GM12892 (cell line): ENCODE measurements around the gene ADGRA1.

Experiments used
- DNase-seq: peaks from one replicate; pipeline ENCODE4 v3.0.0; 2011; ENCODE audit not compliant: insufficient read length
- FAIRE-seq: peaks from 2 replicates; lab custom pipeline; 2011; peaks lifted over from hg19 to GRCh38; lab: Jason Lieb, UNC
- POLR2A ChIP-seq: IDR thresholded peaks from 2 replicates; pipeline ENCODE4 v1.6.1; 2011; ENCODE audit warnings: low read depth, low read length, control low read depth
- POLR2AphosphoS5 ChIP-seq: IDR thresholded peaks from 2 replicates; pipeline ENCODE4 v1.6.1; 2011; ENCODE audit warnings: low read depth, low read length, control low read depth
- TAF1 ChIP-seq: IDR thresholded peaks from 2 replicates; pipeline ENCODE4 v1.6.1; 2011; ENCODE audit warnings: low read depth, mild to moderate bottlenecking, control low read depth, low read length, borderline replicate concordance

The ADGRA1 gene

DNA sequence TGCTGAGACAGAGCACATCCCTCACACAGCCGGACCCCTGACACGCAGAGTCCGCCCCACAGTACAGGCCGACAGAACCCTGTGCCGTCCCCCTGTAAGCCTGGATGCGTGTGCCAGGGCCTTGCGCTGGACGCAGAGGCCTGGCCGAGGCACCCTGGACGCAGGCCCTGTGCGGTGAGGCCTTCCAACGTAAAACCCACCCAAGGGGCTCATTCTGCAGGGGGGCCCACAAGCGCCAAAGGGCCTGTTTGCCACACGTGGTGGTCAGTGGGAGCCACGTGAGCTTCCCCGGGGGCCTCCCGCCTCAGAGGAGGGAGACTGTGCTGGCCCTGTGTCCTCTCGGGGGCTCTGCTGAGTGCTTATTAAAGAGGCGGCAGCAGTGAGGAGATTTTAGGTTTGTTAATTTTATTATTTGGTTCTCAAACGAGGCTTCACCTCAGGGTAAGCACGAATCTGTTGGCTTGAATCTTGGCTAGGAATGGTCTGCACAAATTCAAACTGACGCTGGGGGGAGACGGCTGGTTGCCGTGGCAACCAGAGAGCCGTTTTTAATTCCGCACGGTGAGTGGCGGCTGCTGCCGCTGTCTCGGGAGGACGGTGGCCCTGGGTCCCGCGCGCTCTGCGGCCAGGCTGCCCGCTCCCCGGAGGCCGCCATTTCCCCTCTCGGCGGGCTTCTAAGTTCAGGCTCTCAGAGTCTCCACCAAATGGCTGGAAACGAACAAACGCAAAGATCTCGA lies 4.9 kb upstream of the ADGRA1 start:
- DNase-seq (no peak), FAIRE-seq (no peak)
- TF ChIP-seq POLR2A (no peak), POLR2AphosphoS5 (no peak), TAF1 (no peak)

DNA sequence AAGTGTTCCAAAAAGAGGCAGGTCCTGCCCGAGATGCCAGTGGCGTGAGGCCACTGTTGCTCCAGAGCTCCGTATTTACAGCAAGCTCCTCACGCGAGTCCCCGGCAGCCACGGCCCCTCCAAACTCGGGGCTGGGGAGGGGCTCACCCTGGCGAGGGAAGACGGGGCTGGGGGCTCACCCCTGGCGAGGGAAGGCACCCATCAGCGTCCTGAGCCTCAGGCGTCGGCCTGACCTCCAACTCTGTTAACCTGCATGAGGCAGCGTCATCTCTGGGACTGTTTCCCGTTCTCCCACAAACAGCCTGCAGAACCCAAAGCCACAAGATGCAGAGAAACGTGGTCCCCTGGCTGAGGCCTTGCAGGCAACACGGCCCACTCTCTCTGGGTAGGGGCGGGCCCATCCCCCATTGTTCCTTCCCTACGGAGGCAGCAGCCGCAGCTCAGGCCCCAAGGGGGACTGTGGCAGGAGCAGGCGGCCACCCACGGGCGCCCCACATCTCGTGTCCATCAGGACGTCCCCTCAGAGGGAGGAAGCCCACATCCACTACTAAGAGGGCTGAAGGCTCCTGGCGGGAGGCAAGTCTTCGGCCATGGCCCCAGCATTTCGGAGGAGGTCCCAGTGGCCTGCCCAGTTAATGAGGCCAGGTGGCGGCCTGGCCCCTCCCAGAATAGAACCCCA lies 4.2 kb upstream of the ADGRA1 start:
- TF ChIP-seq POLR2A = no peak
- no peak for TF ChIP-seq POLR2AphosphoS5
- TF ChIP-seq TAF1 = no peak
- FAIRE-seq (no peak), DNase-seq (no peak)

DNA sequence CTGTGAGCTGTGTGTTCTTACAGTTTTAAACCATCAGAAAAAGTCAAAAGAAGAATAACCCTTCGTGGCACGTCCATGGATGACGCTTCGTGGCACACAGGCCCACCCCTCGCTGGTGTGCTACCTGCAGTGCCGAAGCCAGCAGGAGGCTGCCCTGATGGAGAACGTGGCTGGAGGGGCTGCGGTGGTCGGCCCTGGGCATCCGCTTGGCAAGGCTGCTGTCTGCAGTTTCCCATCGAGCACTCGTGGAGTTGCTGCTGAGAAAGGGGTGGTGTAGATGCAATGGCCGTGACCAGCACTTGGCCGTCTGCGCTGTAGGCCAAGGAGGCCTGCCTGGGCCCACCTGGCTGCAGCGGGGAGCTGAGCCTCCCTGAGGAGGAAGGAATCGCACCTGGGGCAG lies 3.2 kb upstream of the ADGRA1 start:
- no peak for FAIRE-seq
- TF ChIP-seq POLR2AphosphoS5 (no peak), POLR2A (no peak), TAF1 (no peak)
- DNase-seq = no peak

DNA sequence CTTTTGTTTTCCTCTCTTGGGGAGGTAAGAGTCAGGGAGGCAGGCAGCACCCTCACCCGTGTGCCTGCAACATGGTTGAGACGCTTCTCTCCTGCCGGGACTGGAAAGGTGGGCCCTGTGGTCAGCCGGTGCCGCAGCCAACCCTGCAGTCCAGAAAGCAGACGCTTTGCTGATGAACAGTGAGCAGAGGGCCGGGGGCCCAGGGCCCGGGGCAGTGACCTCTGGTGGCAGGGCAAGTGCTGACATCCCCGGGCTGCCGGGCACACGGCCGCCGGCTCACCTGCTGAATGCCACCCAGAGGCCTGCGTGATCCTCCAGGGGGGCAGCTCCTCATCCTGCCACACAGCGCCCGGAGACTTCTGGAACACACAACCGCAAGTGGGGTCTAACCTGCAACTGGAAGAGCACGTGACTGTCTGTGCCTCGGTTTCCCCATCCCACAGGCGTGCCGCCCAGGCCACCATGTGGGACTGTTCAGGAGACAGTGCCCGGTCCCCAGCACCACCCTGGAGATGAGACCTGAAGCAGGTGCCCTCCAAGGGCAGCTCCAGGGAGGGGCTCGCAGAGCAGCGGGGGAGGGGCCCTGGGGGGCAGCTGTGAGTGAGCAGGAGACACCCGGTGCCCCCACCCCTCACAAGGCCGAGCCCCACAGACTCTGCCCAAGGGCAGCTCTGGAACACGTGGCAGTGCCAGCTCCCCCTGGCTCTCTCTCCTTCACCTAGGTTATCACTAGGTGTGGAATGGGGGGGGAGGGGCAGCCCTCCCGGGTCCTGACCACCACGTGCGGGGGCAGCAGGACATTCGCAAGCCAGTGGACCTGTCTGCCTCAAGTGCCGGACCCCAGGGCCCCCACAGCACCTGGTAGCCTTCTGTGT lies 2.2 kb upstream of the ADGRA1 start:
- no peak for TF ChIP-seq POLR2A
- TF ChIP-seq POLR2AphosphoS5 = no peak
- TF ChIP-seq TAF1 = no peak
- DNase-seq (no peak), FAIRE-seq (no peak)

DNA sequence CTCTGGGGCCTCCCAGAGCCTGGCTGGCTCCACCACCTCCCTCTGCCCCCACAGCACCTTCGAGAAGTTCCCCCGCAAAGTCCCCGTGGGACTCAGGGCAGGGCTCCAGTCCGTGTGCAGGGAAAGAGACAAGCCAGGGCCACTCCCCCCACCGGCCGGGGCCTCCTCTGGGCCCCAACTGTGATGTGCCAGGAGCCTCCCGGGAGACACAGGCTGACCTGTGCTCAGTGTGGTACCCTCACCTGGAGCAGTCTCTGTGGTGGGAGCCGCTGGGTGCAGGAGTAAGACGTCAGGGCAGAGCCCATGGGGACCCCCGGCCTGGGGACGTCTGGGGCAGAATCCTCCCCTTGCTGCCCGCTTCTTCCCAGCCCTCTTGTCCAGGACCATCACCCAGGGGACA lies 1.5 kb upstream of the ADGRA1 start:
- DNase-seq (no peak), FAIRE-seq (no peak)
- TF ChIP-seq POLR2AphosphoS5 (no peak), POLR2A (no peak), TAF1 (no peak)

DNA sequence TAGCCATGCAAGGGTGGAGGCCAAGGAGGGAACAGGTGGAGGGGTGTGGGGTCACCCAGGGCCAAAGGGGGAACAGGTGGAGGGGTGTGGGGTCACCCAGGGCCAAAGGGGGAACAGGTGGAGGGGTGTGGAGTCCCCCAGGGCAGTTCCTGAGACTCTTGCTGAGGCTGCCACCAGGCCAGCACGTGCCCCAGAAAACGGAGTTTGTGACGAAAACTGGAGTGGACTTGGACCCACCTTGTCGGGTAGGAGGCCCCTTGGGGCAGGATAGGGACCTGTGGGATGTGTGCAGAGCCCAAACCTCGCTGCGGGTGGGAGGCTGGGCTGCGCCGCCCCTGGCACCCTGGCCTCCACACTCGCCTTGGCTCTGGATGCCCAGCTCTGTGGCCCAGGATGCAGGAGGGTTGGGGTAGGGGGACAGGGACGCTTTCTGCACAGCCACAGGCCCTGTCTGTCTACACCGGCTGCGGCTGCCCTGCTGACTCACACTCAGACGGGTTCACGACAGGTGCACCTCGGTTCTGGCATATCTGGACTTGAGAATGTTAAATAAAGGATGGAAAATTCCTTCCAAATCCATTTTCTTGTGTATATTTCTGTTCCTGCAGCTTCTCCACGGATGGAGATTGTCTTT lies 562 bp upstream of the ADGRA1 start:
- no peak for DNase-seq
- no peak for FAIRE-seq
- TF ChIP-seq POLR2A (no peak), TAF1 (no peak), POLR2AphosphoS5 (no peak)

DNA sequence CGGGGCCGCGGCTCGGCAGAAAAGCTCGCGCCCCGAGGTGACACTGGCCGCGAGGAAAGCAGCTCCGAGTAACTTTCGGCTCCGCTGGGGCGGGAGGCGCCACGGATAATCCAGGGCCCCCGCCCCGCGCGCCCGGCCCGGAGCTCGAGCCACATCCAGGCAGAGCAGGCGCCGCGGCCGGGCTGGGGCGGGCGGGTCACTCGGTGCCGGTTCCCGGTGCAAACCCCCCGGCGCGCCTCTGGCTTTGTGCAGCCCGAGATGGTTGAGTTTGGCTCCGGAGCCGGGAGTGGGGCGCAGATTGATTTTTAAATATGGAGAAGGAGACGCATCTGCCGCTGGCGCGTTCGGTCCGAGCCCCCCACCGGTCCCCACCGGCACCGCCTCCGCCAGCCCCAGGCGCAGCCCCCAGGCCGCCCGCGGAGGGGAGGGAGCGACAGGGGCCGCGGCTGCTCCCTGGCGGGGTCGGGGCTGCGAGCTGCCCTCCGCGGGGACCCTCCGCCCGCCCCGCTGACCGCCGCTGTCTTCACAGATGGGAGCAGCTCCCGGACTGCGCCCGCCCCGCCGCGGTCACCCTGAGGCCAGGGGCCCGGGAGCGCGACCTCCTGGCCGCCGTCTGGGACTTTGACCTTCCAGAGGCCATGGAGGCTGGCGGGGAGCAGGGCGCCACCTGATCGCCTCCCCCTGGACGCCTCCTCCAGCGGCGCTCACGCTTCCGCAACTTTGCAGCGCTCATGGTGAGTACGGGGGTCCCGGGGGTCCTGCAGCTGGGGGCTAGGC lies 643 bp downstream of the ADGRA1 start:
- DNase-seq (no peak), FAIRE-seq (no peak)
- no peak for TF ChIP-seq POLR2A
- TF ChIP-seq TAF1 = no peak
- no peak for TF ChIP-seq POLR2AphosphoS5

DNA sequence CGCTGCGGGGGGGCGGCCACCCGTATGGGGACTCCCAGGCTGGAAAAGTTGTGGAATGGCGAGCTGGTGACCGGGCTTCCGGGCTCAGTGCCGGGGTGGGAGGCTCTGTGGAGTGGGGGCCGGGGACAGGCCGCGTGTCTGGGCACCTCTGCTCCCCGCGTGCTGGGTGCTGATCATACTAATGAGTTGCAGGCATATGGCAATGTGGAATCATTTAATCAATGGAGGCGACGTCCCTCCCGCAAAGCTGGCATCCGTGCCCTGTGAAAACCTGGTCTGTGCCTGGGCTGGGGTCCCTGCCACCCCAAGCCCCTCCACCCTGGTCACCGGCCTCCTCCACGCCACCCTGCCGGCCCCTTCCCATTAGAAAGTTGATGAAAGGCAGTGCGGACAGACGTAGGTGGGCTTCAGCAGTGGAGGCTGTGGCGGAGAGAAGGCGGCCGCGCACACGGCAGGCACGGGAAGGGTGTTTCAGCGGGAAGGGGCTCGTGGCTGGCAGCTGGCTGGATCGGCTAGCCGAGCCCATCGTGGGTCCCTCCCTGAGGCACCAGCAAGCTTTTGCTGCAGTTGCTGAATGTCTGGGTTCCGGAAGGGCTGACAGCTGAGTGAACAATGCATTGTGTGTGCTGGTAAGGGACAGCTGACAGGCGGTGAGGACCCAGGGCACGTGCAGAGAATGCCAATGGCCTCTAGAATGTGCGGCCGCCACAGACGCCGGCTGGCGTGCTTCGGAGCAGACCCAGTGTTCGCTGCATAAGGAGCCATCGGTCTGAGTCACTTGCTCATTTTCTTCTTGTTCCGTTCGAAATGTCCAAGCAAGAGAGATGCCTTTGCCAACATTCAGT lies 1.5 kb downstream of the ADGRA1 start:
- FAIRE-seq = no peak
- no peak for DNase-seq
- TF ChIP-seq POLR2AphosphoS5 = no peak
- TF ChIP-seq POLR2A = no peak
- TF ChIP-seq TAF1 = no peak

DNA sequence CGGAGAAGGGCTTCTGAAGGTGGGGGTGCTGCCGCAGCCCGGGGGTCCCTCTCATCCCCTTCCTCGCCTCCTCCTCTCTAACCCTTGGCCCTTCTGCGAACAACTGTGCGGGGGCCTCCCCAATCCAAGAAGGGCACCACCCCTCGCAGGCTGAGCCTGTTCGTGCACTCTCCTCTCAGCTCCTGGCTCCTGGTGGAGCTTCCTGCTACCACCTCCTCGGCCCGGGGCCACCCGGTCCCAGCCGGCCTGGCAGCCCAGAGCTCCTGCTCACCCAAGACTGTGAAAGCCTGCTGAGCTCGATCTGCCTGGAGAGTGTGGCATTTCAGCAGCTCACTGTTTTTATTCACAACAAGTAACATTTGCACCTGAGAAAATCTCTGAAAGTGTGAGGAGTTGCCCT lies 2.4 kb downstream of the ADGRA1 start:
- TF ChIP-seq POLR2AphosphoS5 = no peak
- DNase-seq (no peak), FAIRE-seq (no peak)

DNA sequence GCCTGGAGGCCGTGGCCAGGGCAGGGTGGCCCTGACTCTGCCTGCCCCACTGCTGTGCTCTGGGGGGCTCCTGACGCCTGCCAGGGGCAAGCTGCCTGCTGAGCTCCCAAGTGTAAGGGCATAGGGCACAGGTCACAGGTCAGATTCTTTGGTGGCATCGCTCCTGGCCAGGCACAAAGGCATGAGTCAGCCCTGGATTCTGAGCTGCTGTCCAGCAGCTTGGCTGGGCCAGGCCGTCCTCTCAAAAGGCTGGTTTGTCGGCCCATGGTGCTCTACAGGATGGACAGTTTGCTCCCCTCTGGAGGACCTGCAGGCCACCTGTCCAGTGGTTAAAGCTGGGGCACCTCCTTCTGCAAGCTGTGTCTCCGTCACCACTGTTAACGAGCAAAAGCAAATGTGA lies 2.9 kb downstream of the ADGRA1 start:
- TF ChIP-seq POLR2AphosphoS5 (no peak), POLR2A (no peak), TAF1 (no peak)
- FAIRE-seq = no peak
- no peak for DNase-seq
